ENCODE results near the gene NSG2.
"Not testable (repeated sequence)": the region's sequence is repeated elsewhere in the genome, so short reads cannot be mapped to it uniquely, and the experiment has no call there.

The NSG2 gene

DNA sequence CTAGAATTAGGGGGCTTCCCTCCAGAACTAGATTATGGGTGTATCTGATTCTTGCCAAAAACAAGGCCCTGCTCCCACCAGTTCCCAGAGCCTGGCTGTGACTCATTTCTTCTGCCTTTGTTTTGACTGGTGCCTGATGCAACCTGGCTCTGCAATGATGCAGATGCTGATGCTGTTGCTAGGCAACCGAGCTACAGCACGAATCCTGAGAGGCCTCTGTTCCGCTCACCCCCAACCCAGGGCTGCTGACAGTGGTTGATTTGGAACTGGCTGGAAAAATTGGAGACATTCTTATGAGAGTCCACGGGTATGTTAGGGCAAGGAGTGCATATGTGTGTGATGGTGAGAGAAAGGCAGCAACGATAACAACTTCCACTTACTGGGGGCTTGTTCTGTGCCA is 100.3 kb downstream of the NSG2 start:
- DNase-seq (ENCODE audit: low read depth) = peak; percentile 8
- H3K4me3 ChIP-seq (ENCODE audit: low read depth, low read length) = no peak overlapping the region
- no peak for TF ChIP-seq POLR2A (IDR thresholded peaks at IDR 0.05; ENCODE audit: extremely low read depth, insufficient read length)
- TF ChIP-seq MYC (IDR thresholded peaks at IDR 0.05; ENCODE audit: low read depth, low read length) = no peak
- TF ChIP-seq, protein P1, sequence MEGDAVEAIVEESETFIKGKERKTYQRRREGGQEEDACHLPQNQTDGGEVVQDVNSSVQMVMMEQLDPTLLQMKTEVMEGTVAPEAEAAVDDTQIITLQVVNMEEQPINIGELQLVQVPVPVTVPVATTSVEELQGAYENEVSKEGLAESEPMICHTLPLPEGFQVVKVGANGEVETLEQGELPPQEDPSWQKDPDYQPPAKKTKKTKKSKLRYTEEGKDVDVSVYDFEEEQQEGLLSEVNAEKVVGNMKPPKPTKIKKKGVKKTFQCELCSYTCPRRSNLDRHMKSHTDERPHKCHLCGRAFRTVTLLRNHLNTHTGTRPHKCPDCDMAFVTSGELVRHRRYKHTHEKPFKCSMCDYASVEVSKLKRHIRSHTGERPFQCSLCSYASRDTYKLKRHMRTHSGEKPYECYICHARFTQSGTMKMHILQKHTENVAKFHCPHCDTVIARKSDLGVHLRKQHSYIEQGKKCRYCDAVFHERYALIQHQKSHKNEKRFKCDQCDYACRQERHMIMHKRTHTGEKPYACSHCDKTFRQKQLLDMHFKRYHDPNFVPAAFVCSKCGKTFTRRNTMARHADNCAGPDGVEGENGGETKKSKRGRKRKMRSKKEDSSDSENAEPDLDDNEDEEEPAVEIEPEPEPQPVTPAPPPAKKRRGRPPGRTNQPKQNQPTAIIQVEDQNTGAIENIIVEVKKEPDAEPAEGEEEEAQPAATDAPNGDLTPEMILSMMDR (IDR thresholded peaks at IDR 0.05; ENCODE audit: low read depth, low read length) = no peak
- TF ChIP-seq, protein P2, sequence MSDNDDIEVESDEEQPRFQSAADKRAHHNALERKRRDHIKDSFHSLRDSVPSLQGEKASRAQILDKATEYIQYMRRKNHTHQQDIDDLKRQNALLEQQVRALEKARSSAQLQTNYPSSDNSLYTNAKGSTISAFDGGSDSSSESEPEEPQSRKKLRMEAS (IDR thresholded peaks at IDR 0.05; ENCODE audit: low read depth, low read length) = no peak

DNA sequence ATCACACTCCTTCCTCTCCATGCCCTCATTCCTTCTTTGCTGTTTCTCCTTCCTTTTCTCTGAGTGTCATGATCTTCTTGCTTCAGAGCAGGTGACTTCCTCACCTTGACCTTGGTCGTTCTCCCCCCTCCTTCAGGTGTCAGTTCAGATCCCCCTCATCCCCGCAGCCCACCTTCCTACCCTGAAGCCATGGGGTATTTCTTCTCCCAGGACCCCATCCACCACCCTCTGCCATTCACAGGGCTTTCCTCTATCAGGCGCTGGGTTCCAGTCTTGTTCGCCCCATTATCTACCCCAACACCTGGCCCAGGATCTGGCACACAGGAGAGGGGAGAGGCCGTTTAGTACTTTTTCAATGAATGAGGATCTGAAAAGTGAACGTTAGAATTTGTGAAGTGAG is 101.0 kb downstream of the NSG2 start:
- TF ChIP-seq, protein P2 (IDR thresholded peaks at IDR 0.05; ENCODE audit: low read depth, low read length) = no peak
- TF ChIP-seq, protein P1 (IDR thresholded peaks at IDR 0.05; ENCODE audit: low read depth, low read length) = no peak
- TF ChIP-seq POLR2A (IDR thresholded peaks at IDR 0.05; ENCODE audit: extremely low read depth, insufficient read length) (no peak), MYC (IDR thresholded peaks at IDR 0.05; ENCODE audit: low read depth, low read length) (no peak)
- DNase-seq (ENCODE audit: low read depth) = no peak

DNA sequence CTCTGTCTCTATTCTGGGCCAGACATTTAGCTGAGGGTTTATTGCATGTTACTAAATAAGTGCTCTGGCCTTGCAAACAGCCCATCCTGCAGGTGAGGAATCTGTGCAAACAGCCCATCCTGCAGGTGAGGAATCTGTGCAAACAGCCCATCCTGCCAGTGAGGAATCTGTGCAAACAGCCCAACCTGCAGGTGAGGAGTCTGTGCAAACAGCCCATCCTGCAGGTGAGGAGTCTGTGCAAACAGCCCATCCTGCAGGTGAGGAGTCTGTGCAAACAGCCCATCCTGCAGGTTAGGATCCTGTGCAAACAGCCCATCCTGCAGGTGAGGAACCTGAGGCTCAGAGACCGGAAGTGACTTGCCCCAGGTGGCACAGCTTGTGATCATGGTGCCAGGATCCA is 101.5 kb downstream of the NSG2 start:
- not testable (repeated sequence) for H3K4me3 ChIP-seq (ENCODE audit: low read depth, low read length); DNase-seq (ENCODE audit: low read depth)

More for the DNA sequence above, 101.0 kb downstream of the NSG2 start:
- H3K4me3 ChIP-seq (ENCODE audit: low read depth, low read length) = no peak overlapping the region

DNA sequence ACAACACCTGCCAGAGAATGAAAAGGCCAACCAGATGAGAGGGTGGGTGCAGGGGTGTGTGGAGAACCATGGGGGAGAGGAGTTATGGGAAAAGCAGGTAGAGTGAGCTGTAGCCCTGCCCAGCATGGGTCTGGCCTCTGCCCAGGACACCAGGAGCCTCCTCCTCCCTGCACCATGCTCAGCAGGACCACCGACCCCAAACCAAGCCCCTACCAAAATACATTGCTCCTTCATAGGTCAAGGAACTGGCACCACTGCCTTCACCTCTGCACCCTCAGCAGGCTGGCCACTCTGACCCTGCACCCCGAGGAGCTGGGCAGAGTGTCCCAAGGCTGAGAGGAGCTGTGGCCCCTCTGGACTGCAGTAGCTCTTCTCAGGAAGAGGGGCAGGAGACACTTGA is 102.0 kb downstream of the NSG2 start:
- no peak for DNase-seq (ENCODE audit: low read depth)
- TF ChIP-seq, protein P1 (IDR thresholded peaks at IDR 0.05; ENCODE audit: low read depth, low read length) = no peak
- TF ChIP-seq, protein P2 (IDR thresholded peaks at IDR 0.05; ENCODE audit: low read depth, low read length) = no peak
- no peak overlapping the region for H3K4me3 ChIP-seq (ENCODE audit: low read depth, low read length)

DNA sequence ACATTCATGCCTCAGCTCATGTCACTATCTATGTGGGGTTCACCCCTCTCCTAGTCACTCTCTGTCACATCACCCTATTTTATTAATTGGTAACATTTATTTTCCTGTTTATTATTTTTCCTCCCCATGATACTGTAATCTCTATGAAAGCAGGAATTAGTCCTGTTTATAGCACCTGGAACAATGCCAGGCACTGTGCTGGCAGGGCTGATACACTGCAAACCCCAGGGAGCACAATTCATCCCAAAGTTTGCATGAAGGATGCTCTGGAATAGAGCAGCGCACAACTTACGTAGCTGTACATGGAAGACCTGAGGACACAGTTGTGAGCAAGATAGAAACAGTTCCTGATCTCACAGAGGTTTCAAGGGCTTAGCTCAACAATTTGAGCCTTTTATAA is 103.2 kb downstream of the NSG2 start:
- TF ChIP-seq, protein P1 (IDR thresholded peaks at IDR 0.05; ENCODE audit: low read depth, low read length) = no peak
- TF ChIP-seq POLR2A (IDR thresholded peaks at IDR 0.05; ENCODE audit: extremely low read depth, insufficient read length) = no peak
- TF ChIP-seq, protein P2 (IDR thresholded peaks at IDR 0.05; ENCODE audit: low read depth, low read length) = no peak
- no peak for TF ChIP-seq MYC (IDR thresholded peaks at IDR 0.05; ENCODE audit: low read depth, low read length)
- DNase-seq (ENCODE audit: low read depth) = no peak
- no peak overlapping the region for H3K4me3 ChIP-seq (ENCODE audit: low read depth, low read length)

DNA sequence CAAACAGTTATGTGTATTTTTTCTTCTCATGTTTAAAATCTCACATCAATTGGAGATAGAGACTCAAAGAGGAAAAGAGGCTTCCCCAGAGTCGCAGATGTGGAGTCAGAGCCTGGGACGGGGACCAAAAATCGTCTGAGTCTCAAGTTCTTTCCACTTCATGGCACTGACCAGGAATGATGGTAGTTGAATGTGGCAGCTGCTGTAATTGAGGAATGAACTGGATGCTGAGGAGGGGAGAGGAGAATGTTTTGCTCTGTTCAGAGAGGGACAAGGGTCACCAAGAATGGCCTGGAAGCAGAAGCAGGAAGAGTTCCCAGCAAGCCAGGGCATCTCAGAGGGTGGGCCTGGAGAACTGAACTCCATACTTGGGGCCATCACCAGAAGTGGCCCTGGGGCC is 103.9 kb downstream of the NSG2 start:
- TF ChIP-seq MYC (IDR thresholded peaks at IDR 0.05; ENCODE audit: low read depth, low read length) (no peak), POLR2A (IDR thresholded peaks at IDR 0.05; ENCODE audit: extremely low read depth, insufficient read length) (no peak)
- TF ChIP-seq, protein P1 (IDR thresholded peaks at IDR 0.05; ENCODE audit: low read depth, low read length) = no peak
- TF ChIP-seq, protein P2 (IDR thresholded peaks at IDR 0.05; ENCODE audit: low read depth, low read length) = no peak
- H3K4me3 ChIP-seq (ENCODE audit: low read depth, low read length) = no peak overlapping the region
- DNase-seq (ENCODE audit: low read depth) = no peak
